K562 (cell line): ENCODE measurements around the gene KCNN3. TPM values are rescaled to one million over a fixed set of nuclear protein-coding genes. Genes with fewer than 3 reads are reported as not detected.

ENCODE experiments used
- ATAC-seq: fragments of 200-7000 bp; cut with Tn5 transposase; 3 replicates; pipeline ENCODE4 v1.9.1; 2020; ENCODE audit warnings: moderate library complexity
- BruUV-seq: library from RNA; stranded (reverse); fragments of 400-500 nt; replicated peaks from 2 replicates; lab custom pipeline; 2021; lab: Mats Ljungman, UMichigan
- CTCF ChIA-PET: fragments of 300-600 bp; formaldehyde crosslinking; extraction: SDS; loops from one replicate; lab custom pipeline; 2021; ENCODE audit warnings: low intra/inter-chr PET ratio; lab: Yijun Ruan, JAX
- POLR2A ChIA-PET: fragments of 300-600, 350-650 bp; sonication (Branson Sonifier 250); formaldehyde crosslinking; extraction: SDS; loops from one replicate; lab custom pipeline; 2021; ENCODE audit warnings: antibody characterized with exemption, inconsistent platforms; lab: Yijun Ruan, JAX
- DNase-seq, 4 experiments: peaks; one replicate each; pipeline versions ENCODE4 v3.0.0 to v3.0.0-alpha.2; 2011 to 2018; ENCODE audit warnings: low spot score in 3 of 4, mixed read lengths in 3 of 4; ENCODE audit errors: extremely low read depth in 1 of 4
- FAIRE-seq: peaks from 2 replicates; lab custom pipeline; 2011; peaks lifted over from hg19 to GRCh38; lab: Jason Lieb, UNC
- H2AFZ ChIP-seq: 2 replicates; pipeline ENCODE4 v1.6.0; 2011; ENCODE audit warnings: low read depth, low read length, control low read depth, inconsistent platforms
- H3K27ac ChIP-seq: fragments of 200-600 bp; 3 replicates; pipeline ENCODE4 v1.8.0; 2011; ENCODE audit warnings: low read depth, mild to moderate bottlenecking, control low read depth, inconsistent platforms, low read length, moderate library complexity, mixed read lengths; ENCODE audit errors: extremely low read depth
- H3K27me3 ChIP-seq, 2 experiments: fragments of 300-600 bp in 1 of 2; 2 replicates in 1 of 2; 3 replicates in 1 of 2; pipeline versions ENCODE4 v1.6.0 to v1.8.0; 2011; ENCODE audit warnings: inconsistent platforms in 2 of 2, low read length in 2 of 2, mild to moderate bottlenecking in 1 of 2, mixed read lengths in 1 of 2, moderate library complexity in 1 of 2; ENCODE audit not compliant: control insufficient read depth in 2 of 2, insufficient read depth in 2 of 2
- H3K36me3 ChIP-seq: fragments of 300-600 bp; 3 replicates; pipeline ENCODE4 v1.8.0; 2011; ENCODE audit warnings: mild to moderate bottlenecking, low read length, inconsistent platforms; ENCODE audit not compliant: control insufficient read depth, insufficient read depth
- H3K4me1 ChIP-seq, 2 experiments: fragments of 200-600 bp in 1 of 2; replicated peaks in 1 of 2; 2 replicates in 1 of 2; 3 replicates in 1 of 2; pipeline versions ENCODE4 v1.5.1 to v1.8.0; 2011; ENCODE audit warnings: inconsistent platforms in 2 of 2, low read length in 2 of 2, mild to moderate bottlenecking in 1 of 2, mixed read lengths in 1 of 2, moderate library complexity in 1 of 2; ENCODE audit not compliant: control insufficient read depth in 2 of 2, insufficient read depth in 2 of 2
- H3K4me2 ChIP-seq: 2 replicates; pipeline ENCODE4 v1.6.1; 2011; ENCODE audit warnings: low read length, control low read depth, inconsistent platforms, mixed read lengths; ENCODE audit not compliant: insufficient read depth
- H3K4me3 ChIP-seq: fragments of 200-600 bp; sonication (generic), shearing (Covaris generic); 2 replicates; pipeline ENCODE4 v1.5.1; 2016; ENCODE audit warnings: control low read depth, inconsistent platforms
- H3K79me2 ChIP-seq: fragments of 200-600 bp; 3 replicates; pipeline ENCODE4 v1.8.0; 2011; ENCODE audit warnings: low read length, inconsistent platforms; ENCODE audit not compliant: control insufficient read depth, insufficient read depth
- H3K9ac ChIP-seq, 2 experiments: 2 replicates each; pipeline versions ENCODE4 v1.6.0 to v1.6.1; 2011; ENCODE audit warnings: low read depth in 2 of 2, low read length in 2 of 2, control low read depth in 1 of 2, inconsistent platforms in 1 of 2, mild to moderate bottlenecking in 1 of 2, mixed read lengths in 1 of 2; ENCODE audit not compliant: insufficient read depth in 1 of 2
- H3K9me1 ChIP-seq: one replicate; pipeline ENCODE4 v1.6.0; 2011; ENCODE audit warnings: inconsistent platforms, mild to moderate bottlenecking, low read length, moderate library complexity; ENCODE audit not compliant: control insufficient read depth, insufficient read depth
- H3K9me3 ChIP-seq: replicated peaks from 2 replicates; pipeline ENCODE4 v1.5.1; 2011; ENCODE audit warnings: low read depth, low read length, inconsistent platforms; ENCODE audit not compliant: control insufficient read depth, insufficient read depth
- H4K20me1 ChIP-seq: replicated peaks from 2 replicates; pipeline ENCODE4 v1.6.1; 2011; ENCODE audit warnings: low read length, inconsistent platforms, mixed read lengths; ENCODE audit not compliant: control insufficient read depth, insufficient read depth
- CEBPB ChIP-seq: fragments of 450-650 bp; IDR thresholded peaks from 2 replicates; pipeline ENCODE4 v1.6.1; 2016; ENCODE audit warnings: missing genetic modification characterization, missing compliant biosample characterization
- EP300 ChIP-seq: IDR thresholded peaks from 2 replicates; pipeline ENCODE4 v1.6.1; 2012; ENCODE audit warnings: low read length, improper control_type of control experiment
- FIP1L1 ChIP-seq: fragments of 200-400 bp; formaldehyde crosslinking; IDR thresholded peaks from 2 replicates; pipeline ENCODE4 v1.6.1; 2018; ENCODE audit warnings: mild to moderate bottlenecking, low read depth, low read length; ENCODE audit not compliant: poor library complexity, severe bottlenecking
- HIVEP1 ChIP-seq: fragments of 250-450 bp; sonication (Bioruptor Pico); IDR thresholded peaks from 2 replicates; pipeline ENCODE4 v1.4.0; 2020; ENCODE audit warnings: mild to moderate bottlenecking
- KLF10 ChIP-seq: fragments of 250-450 bp; sonication (Bioruptor Pico); IDR thresholded peaks from 2 replicates; pipeline ENCODE4 v1.6.1; 2021; ENCODE audit warnings: matching md5 sums
- NFIC ChIP-seq: fragments of 450-650 bp; IDR thresholded peaks from 2 replicates; pipeline ENCODE4 v1.6.1; 2017; ENCODE audit warnings: mild to moderate bottlenecking, inconsistent platforms
- POLR2AphosphoS2 ChIP-seq: IDR thresholded peaks from 2 replicates; pipeline ENCODE4 v1.6.1; 2012; ENCODE audit warnings: low read length, improper control_type of control experiment
- PPARD ChIP-seq: fragments of 250-450 bp; sonication (Bioruptor Pico); IDR thresholded peaks from 2 replicates; pipeline ENCODE4 v1.8.0; 2022; ENCODE audit warnings: inconsistent platforms, mild to moderate bottlenecking, moderate library complexity
- PTTG1 ChIP-seq: fragments of 450-650 bp; IDR thresholded peaks from 2 replicates; pipeline ENCODE4 v1.6.1; 2016; ENCODE audit warnings: low read depth, mild to moderate bottlenecking, missing genetic modification characterization, missing compliant biosample characterization
- SAP30 ChIP-seq: fragments of 200-600 bp; sonication (generic); IDR thresholded peaks from 2 replicates; pipeline ENCODE4 v1.6.1; 2012; ENCODE audit warnings: borderline replicate concordance, low read depth, mild to moderate bottlenecking, moderate library complexity, low read length, control low read depth, inconsistent platforms; ENCODE audit not compliant: insufficient read depth, poor library complexity, severe bottlenecking
- TAF1 ChIP-seq: IDR thresholded peaks from 2 replicates; pipeline ENCODE4 v1.6.1; 2011; ENCODE audit warnings: mild to moderate bottlenecking, low read length, moderate library complexity; ENCODE audit not compliant: insufficient read depth, control insufficient read depth, severe bottlenecking; ENCODE audit errors: extremely low read depth
- TFAM ChIP-seq: fragments of 250-450 bp; sonication (Bioruptor Pico); conservative IDR thresholded peaks from 2 replicates; pipeline ENCODE4 v1.5.0; 2021; ENCODE audit warnings: mild to moderate bottlenecking, moderate library complexity
- ZNF3 ChIP-seq: fragments of 250-450 bp; sonication (Bioruptor Pico); IDR thresholded peaks from 2 replicates; pipeline ENCODE4 v1.5.0; 2021; ENCODE audit warnings: mild to moderate bottlenecking, moderate library complexity
- ZNF324 ChIP-seq: fragments of 250-450 bp; sonication (Bioruptor Pico); IDR thresholded peaks from 2 replicates; pipeline ENCODE4 v1.4.0; 2020; ENCODE audit warnings: mild to moderate bottlenecking
- ZNF79 ChIP-seq: fragments of 250-450 bp; sonication (Bioruptor Pico); IDR thresholded peaks from 2 replicates; pipeline ENCODE4 v1.4.0; 2020; ENCODE audit warnings: low read depth, mild to moderate bottlenecking, moderate library complexity
- WGBS: fragments of 100-300 bp; shearing (Covaris generic); methylation state at CpG from one replicate; pipeline ENCODE4 v1.1.6; 2016; ENCODE audit warnings: low coverage, mixed read lengths; ENCODE audit not compliant: insufficient coverage; ENCODE audit errors: missing lambda C conversion rate; 5-methylcytosine and 5-hydroxymethylcytosine counted together
- in situ Hi-C: fragments of 300-500 bp; cut with MboI; formaldehyde crosslinking; loops from 4 replicates; pipeline ENCODE4 v1.15.0; 2018; ENCODE audit warnings: inconsistent platforms, mixed read lengths
- intact Hi-C: fragments of 100-400 bp; cut with micrococcal nuclease; formaldehyde crosslinking; loops from 2 replicates; pipeline ENCODE4 v1.14.2; 2022
- polyA plus RNA-seq, 8 experiments: library from polyadenylated mRNA; depleted of rRNA in 4 of 8; stranded (reverse) in 5 of 8; unstranded in 3 of 8; fragments of >200 nt; fragmentation: Nextera tagmentation in 2 of 8; fragmentation: Illumina TruSeq in 1 of 8; extraction: Ambion mirVana in 2 of 8; extraction: Trizol in 1 of 8; gene quantifications; 2 replicates each; pipeline versions ENCODE4 v1.2.1 to v1.2.3, GENCODE V29; 2011 to 2014; ENCODE audit warnings: inconsistent platforms in 1 of 8, missing spikeins in 1 of 8
- total RNA-seq, 7 experiments: library from RNA; depleted of rRNA in 6 of 7; stranded (reverse); fragments of >200 nt in 6 of 7; fragmentation: Illumina TruSeq in 2 of 7; extraction: Trizol in 2 of 7; gene quantifications; 2 replicates each; pipeline versions ENCODE4 v1.2.1 to v1.2.3, GENCODE V29; 2011 to 2021; ENCODE audit warnings: low replicate concordance in 1 of 7
- TF ChIP-seq, protein P1 (sequence below): fragments of 450-650 bp; formaldehyde crosslinking; IDR thresholded peaks from 2 replicates; pipeline ENCODE4 v1.4.0; 2020; ENCODE audit warnings: mild to moderate bottlenecking, moderate library complexity
- TF ChIP-seq, protein P2 (sequence below), 2 experiments: fragments of 450-650 bp; IDR thresholded peaks; 2 replicates each; pipeline ENCODE4 v1.6.1; 2016

KCNN3 gene
- total and polyA plus RNA-seq, 9 of the 15 experiments (the other 6 are each of a cell fraction or from before 2014, with no cell fraction given) = 0.02 to 0.03 TPM; not detected in 7

DNA sequence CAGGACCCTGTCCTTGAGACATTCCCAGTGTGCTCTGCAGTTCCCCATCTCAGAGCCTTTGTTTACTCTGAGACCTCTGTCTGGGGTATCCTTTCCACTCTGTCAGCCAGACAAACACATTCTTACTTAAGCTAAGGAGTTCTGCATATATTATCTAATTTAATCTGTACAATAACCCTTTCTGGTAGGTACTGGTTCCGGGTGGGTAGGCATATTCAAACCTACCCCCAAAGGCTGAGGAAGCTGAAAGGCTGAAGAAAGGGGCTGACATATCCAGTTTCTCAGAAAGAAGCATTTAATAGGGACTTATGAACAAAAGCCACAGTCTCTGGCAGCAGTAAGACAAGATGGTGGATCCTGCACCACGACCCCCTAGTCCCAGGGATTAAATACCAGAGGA lies 53.1 kb downstream of the KCNN3 start (continued):
- TF ChIP-seq CEBPB (tag) (no peak), KLF10 (CRISPR knock-in tag) (no peak), ZNF3 (CRISPR knock-in tag) (no peak)
- TF ChIP-seq, protein P1, sequence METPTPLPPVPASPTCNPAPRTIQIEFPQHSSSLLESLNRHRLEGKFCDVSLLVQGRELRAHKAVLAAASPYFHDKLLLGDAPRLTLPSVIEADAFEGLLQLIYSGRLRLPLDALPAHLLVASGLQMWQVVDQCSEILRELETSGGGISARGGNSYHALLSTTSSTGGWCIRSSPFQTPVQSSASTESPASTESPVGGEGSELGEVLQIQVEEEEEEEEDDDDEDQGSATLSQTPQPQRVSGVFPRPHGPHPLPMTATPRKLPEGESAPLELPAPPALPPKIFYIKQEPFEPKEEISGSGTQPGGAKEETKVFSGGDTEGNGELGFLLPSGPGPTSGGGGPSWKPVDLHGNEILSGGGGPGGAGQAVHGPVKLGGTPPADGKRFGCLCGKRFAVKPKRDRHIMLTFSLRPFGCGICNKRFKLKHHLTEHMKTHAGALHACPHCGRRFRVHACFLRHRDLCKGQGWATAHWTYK = no peak

DNA sequence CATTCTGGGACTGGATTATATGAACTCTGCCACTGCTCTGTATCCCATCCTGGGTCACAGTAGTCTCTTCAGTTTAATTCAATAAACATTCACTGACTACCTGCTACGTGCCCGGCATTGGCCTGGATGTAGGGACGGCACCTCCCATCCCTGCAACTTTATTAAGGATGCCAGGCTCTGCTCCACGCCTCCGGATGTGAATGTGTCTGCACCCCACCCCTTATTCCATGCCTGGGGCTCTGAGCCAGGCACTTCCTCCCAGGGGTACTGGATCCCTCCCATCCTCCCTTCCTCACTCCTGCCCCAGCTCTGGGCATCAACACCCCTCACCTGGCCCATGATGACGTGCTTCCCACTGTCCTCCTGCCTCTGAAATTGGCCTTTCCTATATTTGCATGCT lies 53.7 kb downstream of the KCNN3 start:
- TF ChIP-seq EP300 = no peak
- TF ChIP-seq, protein P2, sequence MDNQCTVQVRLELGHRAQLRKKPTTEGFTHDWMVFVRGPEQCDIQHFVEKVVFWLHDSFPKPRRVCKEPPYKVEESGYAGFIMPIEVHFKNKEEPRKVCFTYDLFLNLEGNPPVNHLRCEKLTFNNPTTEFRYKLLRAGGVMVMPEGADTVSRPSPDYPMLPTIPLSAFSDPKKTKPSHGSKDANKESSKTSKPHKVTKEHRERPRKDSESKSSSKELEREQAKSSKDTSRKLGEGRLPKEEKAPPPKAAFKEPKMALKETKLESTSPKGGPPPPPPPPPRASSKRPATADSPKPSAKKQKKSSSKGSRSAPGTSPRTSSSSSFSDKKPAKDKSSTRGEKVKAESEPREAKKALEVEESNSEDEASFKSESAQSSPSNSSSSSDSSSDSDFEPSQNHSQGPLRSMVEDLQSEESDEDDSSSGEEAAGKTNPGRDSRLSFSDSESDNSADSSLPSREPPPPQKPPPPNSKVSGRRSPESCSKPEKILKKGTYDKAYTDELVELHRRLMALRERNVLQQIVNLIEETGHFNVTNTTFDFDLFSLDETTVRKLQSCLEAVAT (IDR thresholded peaks at IDR 0.05) = no peak
- TF ChIP-seq TFAM (CRISPR knock-in tag) = no peak
- no peak for TF ChIP-seq SAP30
- TF ChIP-seq TAF1 = no peak
- no peak for TF ChIP-seq HIVEP1 (CRISPR knock-in tag)
- no peak for TF ChIP-seq NFIC
- TF ChIP-seq PTTG1 (tag) = no peak
- TF ChIP-seq ZNF324 (CRISPR knock-in tag) = no peak
- no peak for TF ChIP-seq POLR2AphosphoS2
- TF ChIP-seq ZNF79 (CRISPR knock-in tag) = no peak
- TF ChIP-seq PPARD (CRISPR knock-in tag) = no peak
- TF ChIP-seq FIP1L1 = no peak
- BruUV-seq = no TSS peak

More for the DNA sequence above, 53.7 kb downstream of the KCNN3 start:
- ATAC-seq (no peak), FAIRE-seq (no peak), DNase-seq (no peak)
- no peak overlapping the region for H3K4me2 ChIP-seq
- H3K27ac ChIP-seq = no peak overlapping the region
- H3K9me3 ChIP-seq = no peaks in the 10 kb centered on the region
- H3K36me3 ChIP-seq = no peaks in the 10 kb centered on the region
- ChIA-PET POLR2A (interaction anchor here (0.7 kb wide), 1 partner anchor 16 kb away, joined by 3 read pairs; no protein-coding TSS in a partner anchor), CTCF (no interaction called here)
- no peak overlapping the region for H2AFZ ChIP-seq
- H3K79me2 ChIP-seq = no peaks in the 10 kb centered on the region
- no peak overlapping the region for H3K9ac ChIP-seq
- 1% methylated on average over 6 of the region's 6 CpGs for WGBS
- H3K4me1 ChIP-seq = peaks cover 0 to 5% of the 10 kb centered on the region in 2 experiments; a peak in 1 of 5 replicates
- intact Hi-C loops = no loop called here
- H4K20me1 ChIP-seq = no peaks in the 10 kb centered on the region
- no peak overlapping the region for H3K4me3 ChIP-seq
- in situ Hi-C loops = no loop called here
- H3K27me3 ChIP-seq = peaks cover 43 to 78% of the 10 kb centered on the region in 2 experiments
- H3K9me1 ChIP-seq = no peaks in the 10 kb centered on the region
